NCI-H748 treated with DMSO at 0.1 percent for 48 hours (cell line): Measurements from ENCODE around the gene ELMOD3.
"Not testable (repeated sequence)": the region's sequence is repeated elsewhere in the genome, so short reads cannot be mapped to it uniquely, and the experiment has no call there.

Experiments
- DNase-seq: peaks from one replicate; lab custom pipeline; 2025; lab: John Stamatoyannopoulos, UW

Gene ELMOD3

DNA sequence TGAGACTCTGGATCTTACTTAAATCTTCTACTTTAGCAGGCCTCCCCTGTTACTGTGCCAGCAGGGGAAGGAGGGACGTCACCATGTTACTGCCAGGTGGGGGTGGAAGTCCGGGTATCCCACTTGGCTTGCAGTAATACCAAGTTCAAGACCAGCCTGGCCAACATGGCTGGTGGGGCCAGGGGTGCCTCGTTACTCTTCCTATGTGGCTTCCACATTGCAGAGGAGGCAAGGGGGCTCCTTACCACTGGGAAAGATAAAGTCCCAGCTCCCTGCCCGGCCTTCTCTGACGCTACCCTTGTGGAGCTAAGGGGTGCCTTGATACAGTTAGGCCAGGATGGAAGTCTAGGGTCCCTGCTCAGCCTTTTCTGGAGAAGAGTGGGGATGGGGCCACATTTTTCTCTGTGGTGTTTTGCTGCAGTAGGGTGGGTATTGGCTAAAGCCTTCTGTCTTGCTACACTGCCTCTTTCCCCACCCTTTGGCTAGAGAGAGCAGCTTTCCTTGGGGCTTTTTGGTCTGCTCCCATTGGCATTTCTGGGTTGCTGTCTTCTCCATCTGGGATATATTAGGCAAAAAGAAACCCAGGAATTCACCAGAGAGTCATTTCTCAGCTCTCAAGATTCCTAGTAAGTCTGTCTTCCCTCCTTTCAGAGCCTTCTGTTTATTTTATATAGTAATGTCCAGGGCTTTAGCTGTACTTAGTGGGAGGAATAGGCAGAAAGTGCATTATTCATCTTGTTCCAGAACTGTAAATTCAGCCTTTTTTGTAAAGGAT is 21.9 kb downstream of the ELMOD3 start:
- no peak for DNase-seq

DNA sequence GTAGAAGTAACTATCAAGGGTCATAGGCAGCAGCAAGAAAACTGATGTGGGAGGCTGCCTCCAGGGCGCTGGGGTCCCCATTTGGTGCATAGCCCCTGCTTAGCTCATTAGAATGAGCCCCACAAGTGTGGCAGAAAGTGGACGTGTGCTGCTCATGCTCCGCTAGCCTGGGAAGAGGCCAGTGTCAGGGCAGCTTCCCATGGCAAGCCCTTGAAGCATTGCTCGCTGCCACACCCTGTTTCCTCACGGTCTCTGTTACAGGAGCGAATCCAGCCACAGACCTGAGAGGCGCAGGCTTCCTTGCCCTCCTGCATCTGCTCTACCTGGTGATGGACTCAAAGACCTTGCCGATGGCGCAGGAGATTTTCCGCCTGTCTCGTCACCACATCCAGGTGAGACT is 22.5 kb downstream of the ELMOD3 start:
- no peak for DNase-seq

- no peak for DNase-seq
Observed at GRCh38 chr2:85378257-85378656, 23.7 kb downstream of the ELMOD3 start.

GRCh38 chr2:85380048-85380447 is 25.5 kb downstream of the ELMOD3 start:
- DNase-seq, result no peak

- DNase-seq, result not testable (repeated sequence)
Observed at GRCh38 chr2:85383151-85383550, 28.6 kb downstream of the ELMOD3 start.

GRCh38 chr2:85383850-85384249 is 29.3 kb downstream of the ELMOD3 start:
- no peak for DNase-seq

DNA sequence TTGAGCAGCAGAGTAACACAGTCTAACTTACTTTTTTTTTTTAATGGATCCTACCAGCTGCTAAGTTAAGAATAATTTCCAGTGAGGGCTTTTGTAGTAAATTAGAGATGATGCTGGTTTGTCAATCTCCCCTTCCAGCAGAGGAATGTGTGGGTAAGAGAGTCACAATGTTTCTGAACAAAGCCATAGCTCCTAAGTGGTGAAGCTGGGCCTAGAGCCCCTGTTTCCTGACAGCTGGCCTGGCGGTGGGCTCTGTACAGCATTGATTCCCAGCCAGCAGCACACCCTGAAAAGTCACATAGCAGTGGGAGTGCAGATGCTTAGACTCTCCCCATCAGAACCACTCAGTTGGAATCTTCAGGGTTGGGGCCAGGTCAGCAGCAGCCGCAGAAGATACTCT is 31.2 kb downstream of the ELMOD3 start:
- no peak for DNase-seq

- no peak for DNase-seq
Observed at GRCh38 chr2:85387754-85388153, 33.2 kb downstream of the ELMOD3 start.

- DNase-seq, result no peak
Observed at GRCh38 chr2:85388878-85389538, 34.4 kb downstream of the ELMOD3 start.

DNA sequence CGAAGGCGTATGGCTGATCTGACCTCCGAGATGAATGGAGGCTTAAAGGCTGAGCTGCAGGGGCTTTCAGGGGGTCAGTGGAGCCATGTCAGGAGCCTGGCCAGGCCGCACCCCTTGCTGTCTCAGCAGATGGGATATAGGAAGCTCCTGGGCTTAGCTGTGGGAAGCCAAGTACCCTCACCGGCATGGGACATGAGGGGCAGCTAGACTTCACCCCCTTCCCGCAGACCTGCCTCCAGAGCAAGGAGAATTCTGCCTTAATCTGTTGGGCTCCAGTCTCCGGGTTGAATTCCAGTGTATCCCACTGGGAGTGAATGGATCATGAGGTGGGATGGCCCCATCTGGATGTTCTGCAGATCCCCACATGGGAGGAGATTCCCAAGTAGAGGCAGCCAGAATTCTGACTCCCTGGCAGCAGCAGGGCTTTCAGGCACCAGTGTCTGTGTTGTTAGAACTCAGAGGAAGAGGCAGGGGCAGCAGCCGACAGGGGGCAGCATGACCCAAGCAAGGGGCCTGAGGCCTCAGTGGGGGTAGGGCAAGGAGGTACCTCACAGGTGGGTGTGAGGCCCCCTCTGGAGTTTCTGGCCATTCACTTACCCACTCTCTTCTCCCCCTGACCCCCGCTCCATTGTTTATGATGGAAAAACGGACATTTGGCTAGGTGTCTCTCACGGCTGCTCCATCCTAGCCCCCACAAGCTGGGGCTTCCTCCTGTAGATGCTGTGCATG is 36.5 kb downstream of the ELMOD3 start:
- DNase-seq, result no peak

GRCh38 chr2:85393836-85394235 is 39.3 kb downstream of the ELMOD3 start:
- DNase-seq, result no peak

GRCh38 chr2:85394261-85394681 is 39.7 kb downstream of the ELMOD3 start:
- DNase-seq, result no peak

DNA sequence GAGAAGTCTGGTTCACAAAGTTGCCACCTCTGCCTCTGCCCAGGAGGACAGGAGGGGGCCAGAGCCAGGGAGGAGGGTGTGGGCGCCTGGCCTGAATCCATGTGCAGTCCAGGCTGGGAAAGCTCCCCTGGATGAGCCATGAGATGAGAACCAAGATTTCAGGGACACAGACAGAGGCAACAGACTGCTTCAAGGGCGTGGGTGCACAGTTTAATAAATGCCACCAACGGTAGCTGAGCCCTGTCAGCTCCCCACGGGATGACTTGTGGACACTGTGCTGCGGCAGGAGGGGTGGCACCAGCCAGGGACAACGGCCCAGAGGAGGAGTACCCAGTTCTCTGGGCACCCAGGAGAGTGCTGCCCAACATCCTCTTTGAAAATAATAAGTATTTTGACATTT is 40.4 kb downstream of the ELMOD3 start:
- DNase-seq, result no peak

- no peak for DNase-seq
Observed at GRCh38 chr2:85395912-85396475, 41.4 kb downstream of the ELMOD3 start.

GRCh38 chr2:85396531-85397470 is 42.2 kb downstream of the ELMOD3 start:
- DNase-seq, result no peak

GRCh38 chr2:85397925-85398331 is 43.4 kb downstream of the ELMOD3 start:
- DNase-seq, result no peak

DNA sequence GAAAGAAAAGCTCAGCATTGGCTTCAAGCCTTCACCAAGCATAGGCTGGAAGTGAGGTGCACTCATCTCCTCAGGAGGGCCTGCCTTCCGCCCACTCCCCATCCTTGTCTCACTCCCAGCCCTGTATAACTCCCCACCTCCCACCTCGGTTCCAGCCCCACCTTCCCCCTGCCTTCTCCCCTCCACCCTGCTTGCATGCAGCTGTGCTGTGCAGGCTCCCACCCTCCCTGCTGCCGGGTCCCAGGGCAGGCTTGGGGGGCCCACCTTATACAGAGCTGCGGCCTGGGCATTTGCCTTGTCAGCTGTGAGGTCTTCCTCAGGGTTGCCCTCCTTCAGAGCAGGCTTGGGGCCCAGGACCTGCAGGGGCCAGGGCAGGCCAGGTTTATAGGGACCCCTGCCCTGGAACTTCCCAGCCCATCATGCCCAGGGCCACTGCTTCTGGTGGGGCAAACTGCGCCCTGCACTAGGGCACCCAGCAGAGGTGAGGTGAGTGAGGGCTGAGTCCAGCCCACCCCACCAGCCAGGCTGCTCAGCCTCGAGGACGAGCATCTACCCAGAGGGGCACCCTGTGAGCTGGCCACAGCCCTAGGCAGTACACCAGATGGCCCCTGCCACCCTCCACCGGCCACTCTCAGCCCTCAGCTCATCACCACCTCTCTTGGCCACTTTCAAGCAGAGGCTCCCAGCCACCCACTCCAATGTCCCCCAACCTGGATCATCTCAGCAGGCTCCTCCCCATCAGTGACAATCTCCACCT is 44.0 kb downstream of the ELMOD3 start:
- DNase-seq, result no peak

- no peak for DNase-seq
Observed at GRCh38 chr2:85399183-85399455, 44.5 kb downstream of the ELMOD3 start.

DNA sequence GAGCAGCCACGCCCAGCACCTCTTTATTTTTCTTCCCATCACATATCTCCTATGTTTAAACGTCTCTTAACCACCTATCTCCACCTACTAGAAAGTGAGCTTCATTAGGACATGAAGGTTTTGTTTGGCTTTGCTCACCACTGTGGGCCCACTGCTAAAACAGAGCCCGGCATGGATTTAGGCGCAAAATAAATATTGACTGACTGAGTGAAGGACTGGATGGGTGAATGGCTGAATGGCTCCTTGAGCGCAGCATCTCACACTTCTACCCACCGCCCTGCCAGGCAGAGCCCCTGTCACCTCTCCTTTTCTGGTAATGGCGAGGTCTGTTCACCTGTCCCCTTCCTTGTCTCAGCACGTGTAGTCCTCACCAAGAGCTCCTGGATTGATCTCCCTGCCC is 45.5 kb downstream of the ELMOD3 start:
- no peak for DNase-seq

- no peak for DNase-seq
Observed at GRCh38 chr2:85400541-85401463, 46.2 kb downstream of the ELMOD3 start.
